EH (cell line): Measurements from ENCODE around the gene IGFLR1.

ENCODE experiments used
- DNase-seq: peaks from one replicate; pipeline ENCODE4 v3.0.0-alpha.2; 2015; ENCODE audit warnings: low read depth

The IGFLR1 gene

GRCh38 chr19:35755550-35756376 lies 13.5 kb upstream of the IGFLR1 start:
- peak; percentile 74 for DNase-seq

GRCh38 chr19:35755131-35755549 lies 12.9 kb upstream of the IGFLR1 start:
- DNase-seq: no peak

- no peak for DNase-seq
These were observed 12.3 kb upstream of the IGFLR1 start for GRCh38 chr19:35754370-35755130.

DNA sequence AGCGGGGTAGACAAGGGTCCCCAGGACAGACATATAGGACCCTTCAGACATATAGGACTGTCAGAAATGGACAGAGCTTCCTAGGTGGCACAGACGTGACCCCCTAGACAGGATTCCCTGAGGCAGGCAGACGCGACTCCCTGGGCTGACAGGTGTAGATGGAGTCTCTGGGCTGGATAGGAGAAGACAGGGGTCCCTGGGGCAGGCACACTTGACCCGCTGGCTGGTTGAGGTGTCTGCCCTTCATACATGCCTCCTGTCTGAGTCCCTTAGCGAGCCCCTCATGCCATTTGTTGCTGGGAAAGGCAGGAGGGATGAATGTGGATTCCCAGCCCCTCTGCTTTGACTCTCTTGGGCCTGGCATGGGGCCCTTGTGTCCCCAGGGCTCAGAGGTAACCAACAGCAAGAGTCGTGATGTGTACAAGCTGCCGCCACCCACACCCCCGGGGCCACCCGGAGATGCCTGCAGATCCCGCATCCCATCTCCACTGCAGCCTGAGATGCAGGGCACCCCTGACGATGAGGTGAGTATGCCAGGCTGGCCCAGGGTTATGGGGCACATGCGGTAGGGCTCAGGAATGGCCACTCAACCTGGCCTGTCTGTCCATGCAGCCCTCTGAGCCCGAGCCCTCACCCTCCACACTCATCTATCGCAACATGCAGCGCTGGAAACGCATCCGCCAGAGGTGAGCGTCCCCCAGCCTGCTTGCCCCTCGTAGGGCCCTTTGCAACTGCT lies 11.6 kb upstream of the IGFLR1 start:
- DNase-seq: no peak

GRCh38 chr19:35752746-35753350 lies 10.6 kb upstream of the IGFLR1 start:
- DNase-seq: no peak

- DNase-seq: no peak
These were observed 9.8 kb upstream of the IGFLR1 start for GRCh38 chr19:35751839-35752745.

- DNase-seq: no peak
These were observed 7.9 kb upstream of the IGFLR1 start for GRCh38 chr19:35750167-35750566.

DNA sequence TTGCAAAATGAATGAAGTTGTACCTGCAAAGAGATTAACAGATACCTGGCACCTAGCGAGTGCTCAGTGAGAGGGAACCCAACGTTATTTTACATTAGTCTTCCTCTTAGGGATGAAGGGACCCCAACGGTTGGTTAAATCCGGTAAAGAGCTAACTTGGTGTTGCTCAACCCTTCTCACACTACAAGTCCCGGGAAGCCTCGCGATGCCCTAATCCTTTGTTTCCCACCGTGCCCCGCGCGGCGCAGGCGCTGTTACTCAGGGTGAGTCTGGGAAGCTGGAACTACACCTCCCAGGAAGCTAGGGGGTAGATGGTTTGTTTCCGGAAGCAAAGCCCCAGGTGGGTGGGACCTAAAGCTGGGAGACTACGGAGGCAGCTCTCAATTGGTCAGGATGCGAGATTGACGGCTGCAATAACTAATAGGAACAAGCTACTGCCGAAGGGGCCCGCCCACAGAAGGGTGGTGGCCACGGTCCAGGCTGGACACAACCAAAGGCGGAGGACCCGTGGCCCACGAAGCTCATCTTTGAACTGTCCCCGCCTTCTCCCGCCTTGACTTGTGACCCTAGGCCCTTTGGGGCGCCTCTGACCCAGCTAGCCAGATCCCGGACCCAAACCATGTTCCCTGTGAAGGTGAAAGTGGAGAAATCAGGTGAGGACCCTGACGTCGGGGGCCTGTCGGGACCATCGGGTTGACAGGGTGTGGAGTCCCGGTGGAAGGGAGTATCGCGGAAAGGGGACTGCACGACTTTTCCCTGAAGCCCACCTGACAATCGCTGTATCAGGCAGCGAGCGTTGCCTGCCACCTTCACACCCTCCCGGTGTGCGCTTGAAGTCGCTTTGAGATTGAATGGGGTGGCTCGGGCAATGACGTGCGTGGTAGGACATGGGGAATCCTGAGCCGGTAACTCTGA lies 6.1 kb upstream of the IGFLR1 start, which contains the start of gene LIN37:
LIN37 (plus strand) TSS at position 471 of the 915 bp plus-strand sequence; CDS start at position 620, 149 bp downstream.
- peak; percentile 99 for DNase-seq

DNA sequence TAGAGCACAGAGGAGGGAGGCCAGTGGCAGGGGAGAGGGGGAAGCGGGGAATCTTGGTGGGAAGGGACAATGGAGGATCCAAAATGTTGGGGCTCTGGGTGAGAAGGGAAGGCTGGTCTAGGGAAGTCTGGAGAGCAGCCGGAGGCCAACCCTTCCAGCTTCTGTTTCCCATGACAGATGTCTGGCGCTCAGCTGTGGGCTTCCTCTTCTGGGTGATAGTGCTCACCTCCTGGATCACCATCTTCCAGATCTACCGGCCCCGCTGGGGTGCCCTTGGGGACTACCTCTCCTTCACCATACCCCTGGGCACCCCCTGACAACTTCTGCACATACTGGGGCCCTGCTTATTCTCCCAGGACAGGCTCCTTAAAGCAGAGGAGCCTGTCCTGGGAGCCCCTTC lies 4.3 kb upstream of the IGFLR1 start:
- no peak for DNase-seq

- no peak for DNase-seq
These were observed 3.8 kb upstream of the IGFLR1 start for GRCh38 chr19:35746087-35746462.

DNA sequence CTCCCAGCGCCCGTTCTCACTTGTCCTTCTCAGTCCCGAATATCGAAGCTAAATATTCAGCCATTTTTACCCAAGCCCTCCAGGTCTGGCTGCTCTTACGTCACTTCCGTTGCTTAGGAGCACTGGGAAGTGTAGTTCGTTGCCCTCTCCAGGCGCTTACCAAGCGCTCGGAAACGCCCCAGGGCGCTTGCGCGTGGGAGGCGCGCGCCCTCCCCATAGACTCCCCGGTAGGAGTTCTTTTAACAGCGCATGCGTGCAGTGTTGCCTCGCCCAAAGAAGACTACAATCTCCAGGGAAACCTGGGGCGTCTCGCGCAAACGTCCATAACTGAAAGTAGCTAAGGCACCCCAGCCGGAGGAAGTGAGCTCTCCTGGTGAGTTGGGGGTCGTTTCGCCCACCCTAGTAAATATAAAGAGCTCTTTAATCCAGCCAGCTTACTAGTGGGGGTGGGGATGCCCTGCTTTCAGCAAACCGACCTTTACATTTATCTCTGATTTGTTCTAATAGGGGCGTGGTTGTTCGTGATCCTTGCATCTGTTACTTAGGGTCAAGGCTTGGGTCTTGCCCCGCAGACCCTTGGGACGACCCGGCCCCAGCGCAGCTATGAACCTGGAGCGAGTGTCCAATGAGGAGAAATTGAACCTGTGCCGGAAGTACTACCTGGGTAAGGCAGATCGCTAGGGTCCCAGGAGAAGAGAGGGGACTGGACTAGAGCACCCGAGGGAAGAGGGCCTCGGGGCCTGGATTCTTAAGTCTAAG lies 3.3 kb upstream of the IGFLR1 start, which contains the start of the genes PSENEN and U2AF1L4:
PSENEN (plus strand) TSS at position 324 of the 759 bp plus-strand sequence; CDS start at position 604, 280 bp downstream.
U2AF1L4 (minus strand) TSS at position 91 of the 759 bp plus-strand sequence; CDS start at position 64, 27 bp downstream.
- peak; percentile 99 for DNase-seq

DNA sequence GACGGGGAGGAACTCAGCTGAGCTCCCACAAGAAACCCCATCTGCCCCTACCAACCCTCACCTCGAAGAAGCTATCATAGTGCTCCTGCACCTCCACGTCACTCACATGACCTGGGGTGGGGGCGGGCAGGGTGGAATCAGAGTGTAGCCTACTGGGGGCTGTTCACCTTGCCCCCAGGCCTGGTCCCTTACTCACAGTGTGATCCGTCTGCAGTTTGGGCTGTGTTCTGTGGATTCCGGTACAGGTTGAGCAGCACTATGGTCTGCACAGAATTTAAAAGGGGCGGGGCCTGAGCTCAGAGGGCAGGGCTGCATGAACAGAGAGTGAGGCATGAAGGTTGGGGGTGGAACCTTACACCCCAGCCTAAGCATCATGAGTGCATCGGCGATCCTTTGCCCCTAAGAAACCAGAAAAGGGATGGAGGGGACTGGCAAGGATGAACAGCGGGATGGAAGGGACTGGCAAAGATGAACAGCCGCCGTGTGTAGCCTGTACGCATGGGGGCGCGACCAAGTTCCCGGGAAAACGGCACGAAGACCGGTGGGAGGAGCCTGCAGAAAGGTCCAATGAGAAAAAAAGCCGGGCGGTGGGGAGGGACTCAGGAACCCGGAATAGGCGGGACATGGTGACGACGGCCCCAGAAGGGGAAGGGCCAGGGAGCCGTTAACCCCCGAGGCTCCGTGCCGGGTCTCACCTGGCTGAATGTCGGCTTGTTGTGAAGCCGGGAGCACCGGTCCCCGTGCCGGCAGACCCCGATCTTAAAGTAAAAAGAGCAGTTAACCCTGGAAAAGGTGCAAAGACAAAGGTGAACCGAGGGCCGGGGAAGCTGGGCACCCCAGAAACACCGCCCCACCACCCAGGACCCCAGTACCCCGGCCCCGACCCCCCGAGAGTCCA lies 2.4 kb upstream of the IGFLR1 start:
- peak; percentile 97 for DNase-seq

GRCh38 chr19:35743640-35744429 lies 1.6 kb upstream of the IGFLR1 start:
- DNase-seq: no peak

DNA sequence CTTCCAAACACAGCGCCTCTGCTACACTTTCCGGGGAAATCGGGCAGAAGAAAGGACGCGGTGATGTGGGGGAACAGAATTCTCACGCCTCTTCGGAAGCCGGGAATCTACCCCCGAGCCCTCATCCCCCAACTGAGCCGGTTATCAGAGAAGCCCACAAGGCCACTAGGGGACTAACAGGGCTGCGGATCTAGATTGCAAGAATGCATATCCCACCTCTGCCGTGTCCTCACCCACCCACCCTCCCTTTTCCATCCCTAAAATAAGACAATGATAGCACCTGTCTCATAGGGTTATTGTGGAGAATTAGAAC lies 1.1 kb downstream of the IGFLR1 start:
- DNase-seq: no peak

DNA sequence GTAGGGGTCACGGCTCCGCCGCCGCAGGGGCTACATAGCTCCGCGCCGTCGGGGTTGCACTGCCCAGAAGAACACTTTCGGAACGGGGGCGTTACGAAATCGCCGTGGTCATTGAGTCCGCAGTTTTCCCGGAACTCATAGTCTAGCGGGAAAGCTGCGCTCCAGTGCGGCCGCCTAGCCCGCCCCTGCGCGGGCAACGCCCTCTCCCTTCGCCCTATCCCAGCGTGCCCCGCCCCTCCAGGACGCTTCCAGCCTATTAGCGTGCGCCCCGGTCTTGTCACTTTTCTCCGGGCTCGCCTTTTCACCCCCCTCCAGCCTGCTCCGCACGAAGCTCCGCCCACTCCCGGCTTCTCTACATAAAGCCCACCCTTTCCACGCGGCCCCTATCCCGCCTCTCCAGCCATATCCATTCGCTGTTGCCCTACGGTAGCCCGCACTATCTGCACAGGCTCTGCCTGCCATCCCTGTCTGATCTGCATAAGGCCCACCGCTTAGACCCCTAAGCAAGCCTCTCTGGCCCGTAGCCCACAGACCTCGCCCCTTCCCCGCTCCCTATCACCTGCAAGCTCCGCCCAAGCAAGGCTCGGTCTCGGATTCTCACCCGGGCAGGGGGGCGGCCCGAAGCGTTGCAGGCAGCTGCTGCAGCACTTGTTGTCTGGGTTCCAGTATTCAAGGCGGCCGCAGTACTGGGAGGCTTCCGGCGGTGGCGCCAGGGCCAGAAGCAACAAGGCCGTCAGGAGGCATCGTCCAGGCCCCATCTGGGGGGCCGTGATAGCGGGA lies 1.6 kb downstream of the IGFLR1 start:
- peak; percentile 98 for DNase-seq

DNA sequence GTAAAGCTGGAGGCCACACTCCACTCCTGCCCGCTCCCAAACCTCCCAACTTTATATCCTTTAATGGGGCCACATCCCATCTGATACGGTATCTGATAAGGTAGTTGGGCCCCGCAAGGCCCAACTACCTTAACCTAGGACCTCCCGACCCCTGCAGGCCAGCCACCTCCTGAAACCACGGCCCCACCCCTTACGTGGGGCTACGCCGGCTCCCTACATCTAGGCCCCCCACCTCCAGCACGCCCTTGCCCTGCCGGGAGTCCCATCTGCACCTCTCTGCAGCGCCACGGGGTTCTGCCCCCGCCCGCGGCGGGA lies 2.2 kb downstream of the IGFLR1 start:
- no peak for DNase-seq
